GM21447 (cell line): Measurements from ENCODE around the gene CACNG4.

ENCODE experiments used
- ATAC-seq: cut with Tn5 transposase; IDR thresholded peaks from one replicate; pipeline ENCODE4 v1.9.1; 2021; ENCODE audit not compliant: unreplicated experiment

CACNG4 gene

GRCh38 chr17:66963909-66964771 is at the start of gene CACNG4:
TSS of gene CACNG4 (plus strand) at chr17:66964707. CDS start at chr17:66964912, 205 bp downstream.
- no peak for ATAC-seq

DNA sequence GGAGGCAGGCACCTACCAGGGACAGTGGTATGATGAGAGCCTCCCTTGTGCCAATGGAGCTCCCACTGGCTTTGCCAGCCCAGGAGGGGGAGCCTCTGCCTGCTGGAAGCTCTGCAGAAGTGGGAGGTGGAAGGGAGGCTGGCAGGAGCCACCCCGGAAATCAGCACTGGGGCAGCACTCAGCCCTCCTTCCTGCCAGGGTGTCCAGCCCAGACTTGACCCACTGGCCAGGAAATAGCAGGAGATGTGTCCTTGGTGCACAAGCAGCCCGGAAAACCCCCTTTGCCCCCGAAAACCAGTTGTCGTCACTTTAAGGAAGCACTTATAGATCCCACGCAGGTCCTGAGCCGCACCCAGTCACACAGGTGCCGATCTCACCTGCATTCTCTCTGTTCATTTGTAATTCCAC is 49.3 kb upstream of the CACNG4 start:
- ATAC-seq: no peak

DNA sequence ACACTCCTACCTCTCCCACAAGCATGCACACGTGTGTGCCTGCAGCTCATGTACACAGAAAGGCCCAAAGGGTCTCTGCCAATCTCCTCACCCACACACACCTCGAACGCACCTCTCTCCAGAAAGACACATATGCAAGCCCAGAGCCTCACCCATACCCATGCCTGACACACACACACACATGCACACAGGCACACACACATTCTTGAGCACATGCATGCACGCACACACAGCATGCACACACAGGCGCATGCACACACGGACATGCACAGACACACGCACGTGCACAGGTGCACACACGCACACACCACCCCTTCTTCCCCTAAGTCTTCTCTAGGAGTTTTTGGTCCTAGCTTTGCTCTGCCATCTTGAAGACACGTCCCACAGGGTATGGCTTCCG is 48.7 kb upstream of the CACNG4 start:
- no peak for ATAC-seq

DNA sequence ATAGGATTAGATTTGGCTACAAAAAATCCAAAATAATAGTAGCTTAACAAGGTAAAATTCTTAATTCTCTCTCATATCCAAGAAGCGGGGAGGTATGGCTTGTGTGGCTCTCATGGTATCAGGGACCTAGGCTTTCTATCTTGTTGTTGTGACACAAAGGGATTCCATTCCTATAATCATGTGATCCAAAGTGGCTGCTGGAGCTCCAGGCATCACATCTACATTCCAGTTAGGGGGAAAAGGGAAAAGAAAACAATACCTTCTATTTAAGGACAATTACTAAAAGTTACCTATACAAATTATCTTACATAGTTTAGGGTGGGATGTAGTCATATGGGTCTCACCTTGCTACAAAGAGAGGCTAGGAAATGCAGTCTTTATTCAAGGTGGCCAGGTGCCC is 47.6 kb upstream of the CACNG4 start:
- ATAC-seq: no peak

GRCh38 chr17:66918896-66919295 is 45.6 kb upstream of the CACNG4 start:
- no peak for ATAC-seq

- no peak for ATAC-seq
These were observed 44.1 kb upstream of the CACNG4 start for GRCh38 chr17:66920435-66920834.

DNA sequence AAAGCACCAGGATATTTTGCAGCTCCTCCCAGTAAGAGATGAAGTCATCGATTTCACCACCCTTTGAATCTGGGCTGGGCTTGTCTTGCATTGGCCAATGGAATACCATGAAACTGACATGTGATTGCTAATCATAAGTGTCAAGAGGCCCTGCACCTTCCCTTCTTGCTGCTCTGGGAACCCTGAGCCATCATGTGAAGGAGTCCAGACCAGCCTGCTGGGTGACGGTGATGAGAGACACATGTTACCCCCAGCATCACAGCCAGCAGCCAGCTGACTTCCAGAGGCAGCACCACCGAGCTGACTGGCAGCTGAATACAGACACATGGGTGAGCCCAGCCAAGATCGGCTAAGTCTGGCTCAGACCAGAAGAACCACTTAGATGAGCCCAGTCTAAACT is 43.6 kb upstream of the CACNG4 start:
- no peak for ATAC-seq

DNA sequence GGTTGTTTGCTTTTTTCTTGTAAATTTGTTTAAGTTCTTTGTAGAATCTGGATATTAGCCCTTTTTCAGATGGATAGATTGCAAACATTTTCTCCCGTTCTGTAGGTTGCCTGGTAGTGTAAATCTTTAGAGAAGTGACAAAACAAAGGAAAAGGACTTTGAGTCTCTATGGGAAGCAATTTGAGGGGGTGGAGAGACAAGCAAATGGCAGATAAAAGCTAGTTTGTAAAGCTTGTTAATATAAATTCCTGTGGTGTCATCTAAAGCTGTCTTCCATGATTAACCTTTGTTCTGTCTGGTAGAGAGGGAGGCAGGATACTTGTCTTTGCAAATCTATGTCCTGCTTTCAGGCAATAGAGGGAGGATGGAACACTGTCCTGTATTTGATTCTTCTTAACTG is 40.6 kb upstream of the CACNG4 start:
- no peak for ATAC-seq

- no peak for ATAC-seq
These were observed 38.6 kb upstream of the CACNG4 start for GRCh38 chr17:66925811-66926500.

- ATAC-seq: no peak
These were observed 35.6 kb upstream of the CACNG4 start for GRCh38 chr17:66928949-66929348.

DNA sequence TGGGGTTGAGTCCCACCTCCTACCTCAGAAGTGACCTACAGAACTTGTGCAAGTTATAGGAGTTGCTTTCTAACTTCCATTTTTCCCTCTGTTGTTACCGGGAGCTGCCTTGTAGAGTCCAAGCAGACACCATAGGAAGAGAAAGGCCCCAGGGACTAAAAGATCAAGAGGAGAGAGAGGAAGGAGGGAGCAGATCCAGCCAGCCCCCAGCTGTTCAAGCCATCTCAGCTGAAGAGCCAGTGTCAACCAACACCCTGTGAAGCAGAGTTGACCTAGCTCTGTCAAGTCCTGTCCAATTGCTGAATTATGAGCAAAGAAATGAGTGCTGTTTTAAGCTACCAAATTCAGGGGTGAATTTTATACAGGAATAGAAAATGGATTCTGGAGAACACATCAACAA is 34.9 kb upstream of the CACNG4 start:
- ATAC-seq: no peak

DNA sequence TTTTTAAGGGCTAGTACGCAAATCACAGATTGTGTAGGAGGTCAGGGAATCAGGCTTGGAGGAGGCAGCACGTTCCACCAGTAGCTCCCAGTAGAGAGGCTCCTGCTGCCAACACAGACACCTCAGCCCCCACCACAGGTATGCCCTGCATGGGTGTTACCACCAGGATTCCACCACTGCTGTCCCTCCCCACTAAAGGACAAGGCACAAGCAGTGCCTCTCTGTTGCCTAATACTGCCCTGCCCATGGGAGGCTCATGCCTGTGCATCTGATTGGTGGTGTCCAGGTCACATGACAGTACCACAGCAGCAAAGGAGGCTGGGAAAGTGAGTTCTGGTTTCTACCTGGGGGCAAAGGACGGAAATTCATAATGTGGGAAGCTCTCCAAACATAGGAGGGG is 33.6 kb upstream of the CACNG4 start:
- no peak for ATAC-seq

- no peak for ATAC-seq
These were observed 32.2 kb upstream of the CACNG4 start for GRCh38 chr17:66932311-66932710.

GRCh38 chr17:66934040-66934439 is 30.5 kb upstream of the CACNG4 start:
- ATAC-seq: no peak

GRCh38 chr17:66935717-66936116 is 28.8 kb upstream of the CACNG4 start:
- no peak for ATAC-seq

DNA sequence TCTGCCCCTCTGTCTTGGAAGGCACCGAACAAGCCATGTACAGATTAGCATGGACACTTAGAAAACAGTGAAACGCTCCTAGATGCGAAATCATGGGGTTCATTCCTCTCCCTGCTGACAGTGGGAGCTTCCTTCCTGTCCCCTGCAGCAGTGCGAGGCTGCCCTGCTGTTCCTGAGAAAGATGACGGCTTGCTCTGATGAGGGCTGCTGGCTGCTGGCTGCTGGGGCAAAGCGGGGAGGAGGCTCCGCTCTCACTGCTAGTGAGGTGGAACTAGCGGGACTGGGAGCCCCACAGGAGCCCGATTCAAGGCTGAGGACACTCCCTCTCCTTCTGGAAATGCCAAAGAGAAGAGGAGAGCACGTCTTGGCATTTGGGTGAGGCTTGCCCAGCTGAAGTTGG is 25.9 kb upstream of the CACNG4 start:
- no peak for ATAC-seq

- no peak for ATAC-seq
These were observed 24.9 kb upstream of the CACNG4 start for GRCh38 chr17:66939461-66940114.

DNA sequence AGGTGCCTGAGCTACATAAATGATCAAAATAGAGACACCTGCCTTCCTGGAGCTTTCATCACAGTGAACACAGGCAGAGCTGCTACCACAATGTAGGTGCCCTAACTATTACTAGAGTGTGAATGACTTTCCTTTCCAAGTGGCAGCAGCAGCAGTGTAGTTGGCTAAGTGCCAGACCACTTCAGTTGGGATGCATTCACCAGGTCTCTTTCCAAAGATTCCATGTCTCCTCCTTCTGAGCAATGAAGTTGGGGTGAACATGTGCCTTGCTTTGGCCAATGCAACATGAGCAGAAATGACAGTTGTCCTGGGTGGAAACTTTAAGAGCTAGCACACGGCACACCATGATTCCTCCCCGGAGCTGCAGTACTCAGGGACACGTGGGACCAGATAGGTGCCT is 23.3 kb upstream of the CACNG4 start:
- no peak for ATAC-seq

GRCh38 chr17:66941773-66942450 is 22.6 kb upstream of the CACNG4 start:
- ATAC-seq: no peak

DNA sequence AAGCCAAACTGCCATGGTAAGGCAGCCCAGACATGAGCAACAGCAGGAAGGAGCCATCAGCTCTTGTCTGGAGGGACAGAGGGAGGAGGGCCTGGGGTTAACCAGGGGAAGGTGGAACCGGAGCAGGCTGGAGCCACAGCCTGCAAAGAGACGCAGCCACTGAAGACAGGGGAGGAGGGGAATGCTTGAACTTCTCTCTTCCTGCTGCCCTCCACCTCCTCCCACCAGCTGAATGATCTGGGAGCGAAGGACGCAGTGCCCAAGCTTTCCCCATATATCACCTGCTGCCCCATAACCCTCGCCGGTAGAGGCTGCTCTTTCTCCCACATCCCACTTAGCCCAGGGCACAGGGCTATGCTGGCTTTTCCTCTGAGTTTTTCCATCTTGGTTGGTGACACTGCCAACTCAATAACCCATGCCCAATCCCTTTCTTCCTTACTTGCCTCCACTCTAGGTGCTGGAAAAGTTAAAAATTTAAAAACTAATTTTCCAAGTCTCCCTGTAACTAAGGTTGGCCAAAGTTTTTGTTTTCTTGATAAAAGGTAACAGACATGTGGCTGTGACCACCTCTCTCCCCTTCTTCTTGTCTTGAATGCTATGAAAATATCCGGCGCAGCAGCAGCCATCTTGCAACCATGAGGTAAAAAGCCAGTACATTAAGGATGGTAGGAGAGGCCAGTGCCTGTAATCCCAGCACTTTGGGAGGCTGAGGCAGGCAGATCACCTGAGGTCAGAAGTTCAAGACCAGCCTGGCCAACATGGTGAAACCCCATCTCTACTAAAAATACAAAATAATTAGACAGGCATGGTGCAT is 21.8 kb upstream of the CACNG4 start:
- no peak for ATAC-seq

GRCh38 chr17:66943484-66943883 is 21.0 kb upstream of the CACNG4 start:
- no peak for ATAC-seq
